Activated CD4-positive, alpha-beta T cell treated with anti-CD3 and anti-CD28 coated beads, Interleukin-2, Interleukin-6, amounts not matched to agents 100 ng/mL and 50 ng/mL, durations not matched to agents 16 hours and 8 hours (primary cell): Measurements from ENCODE around the gene CYB561D2.

ENCODE experiments used
- DNase-seq: peaks from one replicate; pipeline ENCODE4 v3.0.0-alpha.2; 2020

Gene CYB561D2

DNA sequence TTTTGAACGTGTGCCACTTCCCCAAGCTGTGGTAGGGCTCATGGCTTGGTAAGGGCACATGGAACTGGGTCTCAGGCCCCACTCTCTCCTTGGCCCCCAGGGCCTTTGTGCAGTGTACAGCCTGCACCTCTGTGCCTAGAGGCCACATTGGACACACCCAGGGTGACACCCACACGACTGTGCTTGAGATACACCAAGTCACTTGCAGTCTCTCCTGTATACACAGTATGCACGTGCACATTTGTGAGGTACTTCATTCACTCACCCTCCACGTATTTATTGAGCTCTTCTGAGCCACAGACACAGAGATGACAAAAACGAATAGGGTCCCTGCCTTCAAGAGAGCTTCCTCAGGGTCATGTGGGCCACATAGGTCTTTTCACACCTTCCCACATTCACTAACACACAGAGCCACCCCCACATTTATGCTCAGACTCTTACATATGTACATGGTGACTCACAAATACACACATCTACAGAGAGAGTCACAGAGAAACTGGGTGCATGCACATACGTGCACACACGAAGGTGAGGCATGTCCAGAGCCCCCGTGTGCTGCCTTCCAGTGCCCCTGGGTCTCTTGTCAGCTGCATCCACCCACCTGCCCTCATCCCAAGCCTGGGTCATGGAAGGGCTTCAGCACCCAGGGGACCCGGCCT is 18.5 kb downstream of the CYB561D2 start:
- no peak for DNase-seq

GRCh38 chr3:50370594-50370993 is 19.9 kb downstream of the CYB561D2 start:
- no peak for DNase-seq

DNA sequence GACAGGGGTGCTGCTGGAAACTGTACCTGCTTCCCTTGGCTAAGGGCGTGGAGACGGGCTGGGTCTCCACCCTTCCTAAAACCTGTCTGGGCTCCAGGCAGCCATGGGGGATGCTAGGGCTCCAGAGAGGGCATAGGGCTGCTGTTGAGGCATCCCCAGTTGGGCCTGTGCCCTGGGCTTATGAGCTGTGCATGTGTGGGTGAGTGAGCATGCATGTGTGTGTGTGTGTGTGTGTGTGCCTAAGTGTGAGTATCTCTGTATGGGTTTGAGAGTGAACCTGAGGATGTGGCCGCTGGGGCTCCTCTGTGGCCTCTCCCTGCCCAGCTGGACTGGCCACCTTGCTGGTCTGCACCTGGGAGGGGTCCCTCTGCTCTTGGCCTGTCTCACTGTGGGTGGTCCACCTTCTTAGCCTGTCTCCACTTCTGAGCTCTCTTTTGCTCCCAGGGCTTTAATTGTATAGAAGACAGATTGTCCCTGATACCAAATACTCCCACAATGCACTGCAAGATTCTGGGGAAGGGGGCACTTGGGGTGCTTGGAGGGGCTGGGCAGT is 20.5 kb downstream of the CYB561D2 start:
- no peak for DNase-seq

DNA sequence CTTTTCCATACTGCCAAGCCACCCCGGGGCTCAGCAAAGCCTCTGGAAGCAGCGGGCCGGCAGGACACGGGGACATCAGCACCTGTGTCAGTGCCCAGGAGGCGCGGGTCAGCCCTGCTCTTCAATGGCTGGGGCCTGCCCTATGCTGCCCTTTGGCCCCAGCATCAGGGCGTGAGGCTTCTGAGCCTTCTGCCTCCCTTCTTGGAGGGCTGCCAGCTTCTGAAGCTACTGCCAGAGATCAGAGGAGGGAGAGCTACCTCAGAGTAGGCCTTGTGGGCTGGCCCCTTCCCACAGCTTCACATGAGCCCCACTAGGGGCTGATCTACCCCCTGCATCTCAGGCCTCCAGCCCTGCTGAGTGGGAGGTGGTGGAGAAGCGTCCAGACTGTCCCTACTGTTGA is 21.7 kb downstream of the CYB561D2 start:
- DNase-seq = no peak

DNA sequence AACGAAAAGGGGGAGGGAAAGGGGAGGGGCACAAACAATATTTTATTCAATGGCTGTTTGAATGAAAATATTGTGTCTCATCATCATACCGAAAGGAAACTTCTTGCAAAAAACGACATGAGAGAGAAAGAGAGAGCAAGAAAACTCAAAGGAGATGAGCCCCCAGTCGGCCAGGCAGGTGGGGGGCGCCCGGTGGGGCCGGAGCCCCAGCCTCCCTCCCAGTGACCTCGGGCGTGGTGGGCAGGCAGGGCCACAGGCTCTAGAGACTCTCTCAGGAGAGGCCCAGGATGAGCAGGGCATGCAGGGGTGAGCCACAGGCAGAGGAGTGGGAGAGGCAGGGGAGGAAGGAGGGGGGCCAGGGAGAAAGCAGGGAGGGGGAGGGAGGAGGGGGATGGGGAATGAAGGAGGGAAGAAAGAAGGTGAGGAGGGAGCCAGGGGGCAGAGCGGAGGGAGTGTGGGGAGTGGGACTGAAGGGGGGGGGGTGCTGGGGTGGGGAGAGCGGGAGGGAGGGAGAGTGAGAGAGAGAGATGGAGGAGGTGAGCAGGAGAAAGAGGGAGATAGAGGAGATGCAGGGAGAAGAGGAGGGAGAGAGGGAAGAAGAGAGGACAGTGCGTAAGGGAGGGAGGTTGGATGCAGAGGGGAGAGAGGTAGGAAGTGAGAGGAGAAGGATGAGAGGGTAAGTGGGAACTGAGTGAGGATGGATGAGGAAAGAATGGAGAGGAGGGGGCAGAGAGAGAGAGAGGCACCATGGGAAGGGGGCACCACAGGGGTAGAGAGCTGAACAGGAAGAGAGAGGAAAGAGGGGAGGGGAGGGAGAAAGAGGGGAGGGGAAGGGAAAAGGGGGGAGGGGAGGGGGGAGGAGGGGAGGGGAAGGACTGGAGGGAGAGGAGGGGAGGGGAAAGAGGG is 22.7 kb downstream of the CYB561D2 start:
- no peak for DNase-seq

DNA sequence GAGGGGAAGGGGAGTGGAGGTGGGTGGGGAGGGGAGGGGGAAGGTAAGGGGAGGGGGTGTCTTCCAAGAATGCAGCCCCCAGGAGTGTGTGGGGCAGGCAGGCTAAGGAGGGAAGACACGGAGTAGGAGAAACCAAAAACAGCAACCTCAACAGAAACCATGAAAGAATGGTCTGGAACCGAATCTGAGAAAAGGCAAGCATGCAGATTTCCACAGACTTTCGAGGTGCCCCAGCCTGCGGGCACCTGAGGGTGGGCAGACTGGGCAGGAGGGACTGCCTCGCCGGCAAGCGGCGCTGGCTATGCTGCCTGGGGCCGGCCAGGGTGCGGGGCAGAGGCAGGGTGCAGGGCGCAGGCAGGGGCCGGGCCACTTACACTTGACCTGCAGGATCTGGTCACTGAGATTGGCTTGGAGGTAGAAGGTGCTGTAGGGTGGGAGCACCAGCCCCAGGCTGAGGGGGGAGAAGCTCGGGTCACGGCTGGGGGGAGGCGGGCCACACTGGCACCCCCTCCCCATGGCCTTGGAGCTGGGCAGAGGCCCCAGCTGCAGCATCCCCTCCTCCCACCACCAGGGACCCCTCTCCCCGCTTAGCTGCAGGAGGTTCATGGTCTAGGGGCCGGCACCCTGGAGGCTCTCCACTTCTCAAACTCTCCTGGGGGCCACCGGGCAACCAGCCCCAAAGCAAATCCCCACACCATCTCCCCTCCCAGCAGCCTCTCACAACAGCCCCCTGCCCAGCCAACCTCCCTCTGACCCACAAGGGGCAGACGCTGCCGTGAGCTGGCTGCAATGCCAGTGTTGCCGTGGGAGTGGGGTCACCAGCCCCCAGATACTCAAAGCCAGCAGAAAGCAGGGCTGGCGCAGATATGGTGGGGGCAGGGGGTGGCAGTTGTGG is 23.9 kb downstream of the CYB561D2 start:
- DNase-seq = no peak

- DNase-seq = no peak
Observed at GRCh38 chr3:50375258-50375931, 24.7 kb downstream of the CYB561D2 start.

DNA sequence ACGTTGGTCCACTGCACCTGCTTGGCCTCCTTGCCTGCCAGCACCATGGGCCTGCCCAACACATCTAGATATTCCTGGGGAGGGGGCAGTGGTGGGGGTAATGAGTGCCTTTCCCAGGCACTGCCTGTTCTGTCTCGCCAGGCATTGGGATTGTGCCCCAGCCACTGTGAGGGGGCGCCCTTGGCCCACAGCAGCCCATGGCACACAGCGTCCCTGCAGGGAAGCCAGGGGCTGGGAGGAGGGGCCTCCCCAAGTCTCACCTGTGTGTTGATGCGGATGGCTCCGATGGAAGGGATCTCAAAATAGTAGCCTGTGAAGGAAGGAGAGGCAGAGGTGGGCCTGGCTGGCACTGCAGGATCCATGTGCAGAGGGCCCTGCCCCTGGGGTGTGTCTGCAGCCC is 27.4 kb downstream of the CYB561D2 start:
- DNase-seq = no peak

DNA sequence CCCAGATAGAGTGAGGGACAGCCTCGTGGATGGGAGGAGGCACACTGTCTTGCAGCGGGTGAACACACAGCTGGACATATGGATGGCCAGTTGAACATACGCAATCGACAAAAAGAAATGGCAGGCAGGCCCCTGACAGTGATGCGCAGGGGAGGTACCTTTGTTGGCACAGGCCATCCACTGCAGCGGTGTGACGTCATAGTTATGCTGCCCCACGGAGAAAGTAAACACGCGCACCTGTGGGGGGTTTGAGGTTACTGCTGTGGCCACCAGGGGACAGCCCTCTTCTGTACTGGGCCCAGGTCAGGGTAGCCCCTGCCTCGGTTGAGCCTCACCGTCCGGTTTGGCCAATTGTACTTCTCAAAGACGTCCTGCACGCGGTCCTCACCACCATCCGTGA is 28.1 kb downstream of the CYB561D2 start:
- DNase-seq = no peak

DNA sequence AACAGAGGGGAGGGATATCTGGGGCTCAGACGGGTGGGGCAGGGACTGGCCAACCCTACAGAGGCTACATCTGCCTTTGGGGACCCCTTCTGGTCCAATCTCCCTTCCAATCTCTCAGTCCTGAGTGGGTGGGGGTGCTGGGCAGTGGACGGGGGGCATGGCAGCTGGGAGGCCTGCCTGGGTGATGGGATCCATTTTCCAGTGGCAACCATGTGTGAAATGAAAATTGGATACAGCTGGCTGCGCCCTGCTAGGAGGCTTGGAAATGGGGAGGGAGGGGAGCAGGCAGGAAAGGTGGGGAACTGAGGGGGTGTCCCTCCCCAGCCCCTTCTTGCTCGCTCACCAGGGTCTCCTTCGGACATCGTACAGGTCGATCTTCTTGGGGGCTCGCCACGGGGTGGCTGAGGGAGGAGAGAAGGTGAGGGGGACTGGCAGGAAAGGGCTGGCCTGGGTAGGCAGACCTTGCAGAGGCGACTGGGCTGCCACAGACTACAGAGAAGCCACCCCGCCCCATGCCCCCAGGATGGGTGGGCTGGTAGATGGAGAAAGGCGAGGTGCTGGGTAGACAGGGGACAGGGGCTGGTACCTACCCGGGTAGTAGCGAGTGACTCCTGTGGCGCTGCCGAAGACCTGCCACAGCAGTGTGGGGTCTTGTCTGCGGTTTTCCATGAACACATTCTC is 29.9 kb downstream of the CYB561D2 start:
- DNase-seq = no peak

GRCh38 chr3:50381383-50381782 is 30.7 kb downstream of the CYB561D2 start:
- no peak for DNase-seq

- no peak for DNase-seq
Observed at GRCh38 chr3:50382722-50383121, 32.1 kb downstream of the CYB561D2 start.

DNA sequence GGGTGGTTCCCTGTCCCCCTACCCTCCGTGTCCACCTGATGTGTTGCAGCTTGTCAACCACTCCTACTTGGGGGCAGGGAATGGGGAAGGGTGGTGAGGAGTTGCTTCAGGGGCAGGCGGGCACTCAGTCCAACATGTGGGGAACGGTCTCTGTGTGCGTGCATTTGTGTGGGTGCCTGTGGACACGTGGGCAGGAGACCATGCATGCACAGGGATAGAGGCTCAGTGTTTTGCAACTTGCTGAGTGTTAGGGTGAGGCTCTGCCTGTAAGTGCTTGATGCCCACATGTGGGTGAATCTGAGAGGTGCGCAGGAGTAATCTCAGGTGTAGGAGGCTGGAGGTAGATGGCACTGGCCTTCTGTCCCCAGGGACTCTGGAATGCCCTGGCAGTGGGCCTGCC is 33.1 kb downstream of the CYB561D2 start:
- DNase-seq = no peak

GRCh38 chr3:50385754-50386153 is 35.1 kb downstream of the CYB561D2 start:
- no peak for DNase-seq

DNA sequence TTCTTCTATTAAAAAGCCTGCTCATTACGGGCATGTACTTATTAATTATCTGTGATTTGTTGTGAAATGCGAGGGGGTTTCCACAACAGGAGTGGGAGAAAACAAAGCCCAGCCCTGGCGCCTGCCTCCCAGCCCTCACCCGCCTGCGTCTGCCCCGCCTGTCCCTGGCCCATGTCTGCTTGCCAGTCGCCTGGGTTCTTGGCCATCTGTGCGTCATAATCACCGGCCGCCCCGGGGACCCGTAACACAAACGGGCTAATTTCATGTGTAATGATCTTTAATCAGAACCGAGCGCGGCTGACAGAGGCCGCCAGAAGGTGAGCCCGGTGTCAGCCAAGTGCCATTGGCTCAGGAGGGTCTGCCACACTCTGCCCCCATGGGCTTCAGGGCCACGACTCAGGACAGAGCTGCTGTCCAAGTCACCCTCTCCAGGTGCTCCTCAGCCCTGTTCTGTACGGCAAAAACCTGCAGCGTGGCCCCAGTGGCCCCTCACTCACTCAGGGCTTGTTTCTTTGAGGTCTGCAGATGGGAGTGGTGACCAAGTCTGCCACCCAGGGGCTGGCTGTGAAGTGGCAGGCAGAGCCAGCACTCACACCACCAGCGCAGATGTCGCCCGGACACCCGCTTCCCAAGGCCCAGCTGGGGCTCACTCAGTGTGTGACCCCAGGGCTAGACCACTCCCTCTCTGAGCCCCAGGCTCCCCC is 37.5 kb downstream of the CYB561D2 start:
- no peak for DNase-seq

GRCh38 chr3:50388720-50389413 is 38.2 kb downstream of the CYB561D2 start:
- DNase-seq = no peak

GRCh38 chr3:50389414-50389767 is 38.7 kb downstream of the CYB561D2 start:
- DNase-seq = no peak

- no peak for DNase-seq
Observed at GRCh38 chr3:50390508-50391224, 40.0 kb downstream of the CYB561D2 start.

DNA sequence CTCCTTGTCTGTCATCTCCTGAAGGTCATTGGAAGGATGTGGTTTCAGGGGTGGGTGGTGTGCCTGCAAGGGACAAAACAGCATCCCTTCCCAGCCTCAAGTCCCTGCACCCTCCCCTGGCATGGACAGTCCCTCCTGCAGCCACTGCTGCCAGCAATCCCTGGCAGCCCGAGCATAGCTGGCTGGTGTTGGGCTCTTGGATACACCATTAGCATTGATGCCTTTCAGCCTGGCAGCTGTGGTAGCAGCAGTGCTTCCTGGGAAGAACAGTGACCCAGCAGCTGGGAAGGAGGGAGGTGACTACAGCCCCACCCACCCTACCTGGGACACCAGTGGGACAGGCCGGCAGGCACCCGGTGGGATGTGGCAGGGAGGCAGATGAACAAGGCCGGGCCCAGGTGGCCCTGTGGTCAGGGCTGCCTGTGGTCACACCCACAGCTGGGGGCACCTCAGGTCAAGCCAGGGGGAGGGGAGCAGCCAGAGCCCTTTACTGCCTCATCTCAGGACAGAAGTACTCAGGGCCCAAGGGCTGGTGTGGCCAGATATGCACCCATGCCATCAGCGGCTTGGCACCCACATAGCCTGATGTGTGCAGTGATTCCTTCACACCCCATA is 41.5 kb downstream of the CYB561D2 start:
- no peak for DNase-seq
